ENCODE data around the gene CCDC43.

DNA sequence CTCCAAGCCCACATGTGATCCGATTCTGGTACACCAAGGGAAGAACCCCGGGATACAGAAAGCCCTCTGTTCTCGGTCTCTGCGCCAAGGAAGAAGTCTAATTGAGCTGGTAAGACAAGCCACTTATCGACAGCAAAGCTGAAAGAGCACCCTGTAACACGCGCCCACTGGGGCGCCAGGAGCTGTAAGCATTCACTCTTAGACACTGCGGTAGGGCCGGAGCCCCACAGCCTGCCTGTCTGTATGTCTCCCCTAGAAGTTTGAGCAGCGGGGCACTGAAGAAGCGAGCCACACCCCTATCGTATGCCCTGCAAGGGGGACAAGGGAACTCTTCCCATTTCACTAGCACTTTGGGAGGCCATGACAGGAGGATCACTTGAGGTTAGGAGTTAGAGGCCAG is 60.3 kb downstream of the CCDC43 start:
- TF ChIP-seq, protein P1, sequence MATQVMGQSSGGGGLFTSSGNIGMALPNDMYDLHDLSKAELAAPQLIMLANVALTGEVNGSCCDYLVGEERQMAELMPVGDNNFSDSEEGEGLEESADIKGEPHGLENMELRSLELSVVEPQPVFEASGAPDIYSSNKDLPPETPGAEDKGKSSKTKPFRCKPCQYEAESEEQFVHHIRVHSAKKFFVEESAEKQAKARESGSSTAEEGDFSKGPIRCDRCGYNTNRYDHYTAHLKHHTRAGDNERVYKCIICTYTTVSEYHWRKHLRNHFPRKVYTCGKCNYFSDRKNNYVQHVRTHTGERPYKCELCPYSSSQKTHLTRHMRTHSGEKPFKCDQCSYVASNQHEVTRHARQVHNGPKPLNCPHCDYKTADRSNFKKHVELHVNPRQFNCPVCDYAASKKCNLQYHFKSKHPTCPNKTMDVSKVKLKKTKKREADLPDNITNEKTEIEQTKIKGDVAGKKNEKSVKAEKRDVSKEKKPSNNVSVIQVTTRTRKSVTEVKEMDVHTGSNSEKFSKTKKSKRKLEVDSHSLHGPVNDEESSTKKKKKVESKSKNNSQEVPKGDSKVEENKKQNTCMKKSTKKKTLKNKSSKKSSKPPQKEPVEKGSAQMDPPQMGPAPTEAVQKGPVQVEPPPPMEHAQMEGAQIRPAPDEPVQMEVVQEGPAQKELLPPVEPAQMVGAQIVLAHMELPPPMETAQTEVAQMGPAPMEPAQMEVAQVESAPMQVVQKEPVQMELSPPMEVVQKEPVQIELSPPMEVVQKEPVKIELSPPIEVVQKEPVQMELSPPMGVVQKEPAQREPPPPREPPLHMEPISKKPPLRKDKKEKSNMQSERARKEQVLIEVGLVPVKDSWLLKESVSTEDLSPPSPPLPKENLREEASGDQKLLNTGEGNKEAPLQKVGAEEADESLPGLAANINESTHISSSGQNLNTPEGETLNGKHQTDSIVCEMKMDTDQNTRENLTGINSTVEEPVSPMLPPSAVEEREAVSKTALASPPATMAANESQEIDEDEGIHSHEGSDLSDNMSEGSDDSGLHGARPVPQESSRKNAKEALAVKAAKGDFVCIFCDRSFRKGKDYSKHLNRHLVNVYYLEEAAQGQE (IDR thresholded peaks at IDR 0.05; ENCODE audit: borderline replicate concordance): no peak
- TF ChIP-seq, protein P1 (CRISPR knock-in tag; IDR thresholded peaks at IDR 0.05; ENCODE audit: low read depth): no peak
- TF ChIP-seq ZEB2 (IDR thresholded peaks at IDR 0.05) (no peak), TEAD2 (tag; IDR thresholded peaks at IDR 0.05) (no peak), ARID2 (IDR thresholded peaks at IDR 0.05) (no peak), ZBTB7A (IDR thresholded peaks at IDR 0.05; ENCODE audit: borderline replicate concordance, control insufficient read depth, low read depth, low read length) (no peak), MAFF (IDR thresholded peaks at IDR 0.05; ENCODE audit: low read length) (no peak), ZKSCAN1 (IDR thresholded peaks at IDR 0.05; ENCODE audit: low read depth, low read length) (no peak), TAF7 (tag; IDR thresholded peaks at IDR 0.05) (no peak), CTCF (IDR thresholded peaks at IDR 0.05 in 2 of 3, conservative IDR thresholded peaks at IDR 0.05 in 1 of 3; ENCODE audit: insufficient read depth in 2 of 3, low read depth in 1 of 3, low read length in 3 of 3) (no peak), MAZ (CRISPR knock-in tag; conservative IDR thresholded peaks at IDR 0.05 in 1 of 2, IDR thresholded peaks at IDR 0.05 in 1 of 2) (no peak), ELF4 (CRISPR knock-in tag; IDR thresholded peaks at IDR 0.05) (no peak)
